Inferior parietal cortex (tissue), 1 donor: ENCODE results near the gene DTWD2.
"Not testable (repeated sequence)": the region's sequence is repeated elsewhere in the genome, so short reads cannot be mapped to it uniquely, and the experiment has no call there.

Experiments used
- DNase-seq: peaks from one replicate; pipeline ENCODE4 v3.0.0-alpha.2; 2016; ENCODE audit errors: extremely low spot score

DTWD2 gene

DNA sequence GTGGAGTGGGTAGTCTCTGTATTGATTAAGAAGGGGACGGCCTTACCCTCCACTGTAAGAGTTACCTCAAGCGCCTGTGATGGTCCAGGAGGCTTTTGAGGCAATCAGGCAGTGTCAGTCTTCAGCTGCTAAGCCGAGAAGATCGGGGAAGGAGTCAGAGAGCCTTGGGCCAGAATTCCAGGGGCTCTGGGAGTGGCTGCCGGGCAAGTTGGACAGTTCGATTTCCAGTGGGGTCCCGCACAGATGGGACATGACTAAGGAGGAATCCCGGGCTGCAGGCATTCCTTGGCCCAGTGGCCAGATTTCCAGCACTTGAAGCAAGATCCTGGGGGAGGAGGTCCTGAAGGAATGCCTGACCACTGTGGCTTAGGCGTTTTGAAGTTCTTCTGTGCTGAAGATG is 38.0 kb downstream of the DTWD2 start:
- DNase-seq, result not testable (repeated sequence)

DNA sequence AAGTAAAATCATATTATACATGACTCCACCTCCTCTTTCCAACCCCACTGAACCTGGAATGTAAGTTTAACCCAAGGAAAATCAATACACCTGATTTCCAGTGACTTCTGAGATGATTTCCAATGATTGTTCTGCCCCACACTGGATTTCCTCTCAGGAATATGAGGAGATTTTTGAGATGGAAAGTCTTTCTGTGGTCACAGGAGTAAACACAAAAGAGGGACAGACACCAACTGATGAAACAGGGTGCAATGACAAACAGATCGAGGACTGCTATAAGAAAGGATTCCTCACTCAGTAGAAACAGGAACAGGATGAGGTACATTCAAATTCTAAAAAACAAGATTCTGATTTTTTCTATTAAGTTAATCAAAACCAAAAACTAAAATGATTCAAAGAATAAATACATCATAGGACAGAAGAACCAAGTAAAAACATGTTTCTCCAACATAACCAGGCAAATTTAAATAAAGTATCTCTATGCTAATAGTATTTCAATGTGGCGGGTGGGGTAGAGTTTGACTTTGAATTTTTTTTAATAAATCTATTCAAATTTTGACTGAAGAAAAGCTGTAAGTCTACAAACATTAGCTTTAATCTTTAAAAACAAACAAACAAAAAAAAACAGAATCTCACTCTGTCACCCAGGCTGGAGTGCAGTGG is 42.1 kb downstream of the DTWD2 start:
- DNase-seq, result no peak

DNA sequence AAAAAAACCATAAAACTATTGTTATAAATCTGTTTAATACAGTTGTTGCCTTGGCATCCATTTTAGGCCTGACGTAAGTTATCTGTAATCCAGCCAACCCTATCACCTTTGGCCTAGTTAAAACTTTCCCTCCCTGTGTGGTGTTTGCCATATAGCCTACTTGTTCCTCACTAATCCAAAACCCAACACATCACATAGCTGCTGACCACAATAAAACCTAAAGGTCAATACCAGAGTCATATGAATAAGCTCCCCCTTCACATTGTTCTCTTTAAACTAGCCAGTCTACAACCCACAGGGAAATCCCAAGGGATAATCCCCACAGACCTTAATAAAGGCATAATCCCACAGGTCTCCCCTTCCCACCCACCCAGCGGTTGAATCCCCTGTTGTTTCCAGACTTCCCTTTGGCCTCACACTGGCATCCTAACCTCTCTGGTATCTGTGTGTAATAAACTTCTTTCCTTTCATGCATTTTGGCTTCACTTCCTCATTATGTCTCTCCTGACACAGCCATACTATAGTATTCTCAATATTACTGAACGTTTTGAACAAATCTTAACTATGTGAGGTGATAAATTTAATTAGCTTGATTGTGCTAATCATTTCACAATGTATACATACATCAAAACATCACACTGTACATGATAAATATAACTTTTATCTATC is 50.8 kb downstream of the DTWD2 start:
- DNase-seq, result no peak

DNA sequence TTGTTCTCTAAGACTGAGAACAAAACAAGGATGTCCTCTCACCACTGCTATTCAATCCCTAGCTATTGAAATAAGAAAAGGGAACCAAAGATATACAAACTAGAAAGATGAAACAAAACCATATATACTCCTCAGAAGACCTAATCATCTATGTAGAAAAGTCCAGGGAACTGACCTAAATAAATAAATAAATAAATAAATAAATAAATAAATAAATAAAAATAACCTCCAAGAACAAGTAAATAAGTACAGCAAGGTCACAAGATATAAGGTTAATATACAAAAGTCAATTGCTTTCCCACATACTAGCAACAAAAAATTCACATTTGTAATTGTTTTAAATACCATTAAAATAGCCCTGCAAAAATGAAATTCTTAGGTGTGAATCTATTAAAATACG is 54.6 kb downstream of the DTWD2 start:
- DNase-seq, result no peak

DNA sequence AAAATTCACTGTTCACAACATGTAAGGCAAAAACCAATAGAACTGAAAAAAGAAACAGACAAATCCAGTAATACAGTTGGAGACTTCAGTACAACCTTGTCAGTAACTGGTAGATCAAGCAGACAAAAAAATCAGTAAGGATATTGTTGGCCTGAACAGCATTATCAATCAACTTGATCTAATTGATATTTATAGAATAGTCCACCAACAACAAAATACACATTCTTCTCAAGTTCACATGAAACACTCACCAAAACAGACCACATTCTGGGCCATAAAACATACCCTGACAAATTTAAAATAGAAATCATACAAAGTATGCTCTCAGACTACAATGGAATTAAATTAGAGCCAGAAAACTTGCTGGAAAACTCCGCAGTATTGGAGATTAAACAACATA is 56.8 kb downstream of the DTWD2 start:
- DNase-seq, result no peak

DNA sequence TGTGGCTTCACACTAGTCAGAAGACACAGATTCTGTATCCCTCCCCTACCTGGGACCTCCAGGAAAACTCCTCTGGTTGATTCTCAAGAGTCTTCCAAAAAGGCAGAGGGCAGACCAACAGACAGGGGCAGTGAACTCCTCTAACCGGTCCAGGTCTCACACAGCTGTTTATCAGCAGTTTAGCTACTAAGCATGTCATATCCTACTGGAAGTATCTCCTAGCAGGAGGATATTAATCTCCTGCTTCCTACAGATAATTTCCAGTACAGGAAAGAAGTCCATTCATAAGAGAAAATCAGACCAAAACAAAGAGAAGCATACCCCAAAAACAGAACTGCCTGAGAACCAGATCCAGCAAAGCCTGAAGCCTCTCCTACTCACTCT is 64.3 kb downstream of the DTWD2 start:
- no peak for DNase-seq

DNA sequence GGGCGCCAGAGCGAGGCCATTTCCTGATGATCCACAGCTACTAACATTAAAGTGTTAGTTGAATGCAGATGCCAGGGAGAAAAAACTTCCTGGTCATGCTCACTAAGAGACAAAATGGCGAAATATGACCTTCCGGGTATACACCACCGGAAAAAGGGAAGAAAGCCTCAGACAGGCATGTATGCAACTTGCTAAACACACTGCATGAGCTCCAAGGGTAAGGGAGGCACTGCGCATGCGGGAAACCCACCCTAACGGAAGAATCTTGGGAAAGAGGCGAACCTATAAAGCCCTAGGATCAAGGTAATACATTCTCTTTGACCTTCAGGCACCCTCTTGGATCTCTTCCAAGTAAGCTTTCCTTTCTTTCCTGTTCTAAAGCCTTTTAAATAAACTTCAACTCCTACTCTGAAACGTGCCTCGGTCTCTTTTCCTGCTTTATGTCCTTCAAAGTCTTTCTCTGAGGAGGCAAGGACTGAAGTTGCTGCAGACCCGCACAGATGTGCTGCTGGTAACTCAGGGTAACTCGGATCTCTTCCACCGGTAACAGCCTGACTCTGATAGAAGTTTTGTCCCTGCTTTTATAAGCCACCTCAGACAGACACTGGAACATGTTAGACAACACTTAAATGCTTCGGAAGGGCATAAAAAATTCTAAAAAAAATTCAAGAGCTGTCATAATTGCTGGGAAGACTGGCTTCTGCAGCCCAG is 64.9 kb downstream of the DTWD2 start:
- no peak for DNase-seq

DNA sequence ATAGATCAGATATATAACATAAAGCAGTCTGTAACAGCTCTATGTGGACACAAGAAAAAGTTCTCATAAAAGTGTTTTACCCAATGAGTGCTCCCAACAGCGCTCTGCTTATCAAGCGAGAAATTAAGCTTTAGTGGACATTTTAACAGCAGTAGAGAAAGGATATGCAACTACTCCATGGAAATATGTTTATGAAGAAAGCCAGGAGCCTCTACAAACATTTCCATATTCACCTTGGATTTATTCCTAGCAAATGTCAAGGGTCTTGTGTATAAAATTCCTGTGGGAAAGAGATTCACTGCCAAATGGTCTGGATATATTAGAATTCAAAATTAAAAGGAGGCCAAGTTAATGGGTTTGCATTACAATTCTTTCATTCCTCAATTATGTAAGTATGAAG is 66.5 kb downstream of the DTWD2 start:
- DNase-seq, result no peak

DNA sequence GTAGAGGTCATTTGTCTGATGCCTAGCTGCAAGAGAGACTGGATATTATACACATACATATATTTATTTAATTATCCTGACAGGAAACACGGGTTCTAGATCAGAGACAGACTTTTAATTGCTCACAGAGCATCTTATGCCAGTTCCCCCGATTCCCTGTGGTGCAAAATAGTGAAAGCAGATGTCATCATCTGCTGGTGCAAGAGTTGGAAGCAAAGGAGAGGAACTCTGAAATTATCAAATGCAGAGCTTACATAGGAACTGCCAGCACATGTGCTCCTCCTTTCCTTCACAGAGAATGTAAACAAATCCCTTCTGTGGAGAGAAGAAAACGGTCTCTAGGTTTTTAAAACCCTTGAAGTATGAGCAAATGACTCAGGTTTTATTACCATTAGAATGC is 69.3 kb downstream of the DTWD2 start:
- DNase-seq, result no peak

DNA sequence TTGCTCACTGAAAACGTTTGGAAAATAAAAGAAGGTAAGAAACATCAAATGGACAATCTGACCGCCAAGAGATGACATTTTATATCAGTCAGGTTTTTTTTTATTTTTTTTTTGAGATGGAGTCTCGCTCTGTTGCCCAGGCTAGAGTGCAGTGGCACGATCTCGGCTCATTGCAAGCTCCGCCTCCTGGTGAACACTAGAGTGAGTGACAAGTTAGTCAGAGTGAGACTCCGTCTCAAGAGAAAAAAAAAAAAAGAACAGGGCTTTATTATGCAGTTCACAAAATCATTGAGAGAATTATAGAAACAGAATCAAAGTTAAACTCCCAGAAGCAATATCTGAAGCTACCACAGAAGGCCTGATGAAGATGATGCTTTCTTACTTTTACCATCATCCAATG is 70.1 kb downstream of the DTWD2 start:
- DNase-seq, result no peak

DNA sequence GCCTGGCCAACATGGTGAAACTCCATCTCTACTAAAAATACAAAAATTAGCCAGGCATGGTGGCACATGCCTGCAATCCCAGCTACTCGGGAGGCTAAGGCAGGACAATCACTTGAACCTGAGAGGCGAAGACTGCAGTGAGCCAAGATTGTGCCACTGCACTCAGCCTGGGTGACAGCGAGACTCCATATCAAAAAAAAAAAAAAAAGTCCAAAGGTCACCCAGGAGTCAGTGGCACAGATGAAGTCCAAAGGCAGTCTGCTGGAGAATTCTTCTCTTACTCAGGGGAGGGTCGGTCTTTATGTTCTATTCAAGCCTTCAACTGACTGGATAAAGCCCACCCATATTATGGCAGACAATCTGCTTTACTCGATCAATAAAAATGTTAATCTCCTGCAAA is 80.8 kb downstream of the DTWD2 start:
- not testable (repeated sequence) for DNase-seq

DNA sequence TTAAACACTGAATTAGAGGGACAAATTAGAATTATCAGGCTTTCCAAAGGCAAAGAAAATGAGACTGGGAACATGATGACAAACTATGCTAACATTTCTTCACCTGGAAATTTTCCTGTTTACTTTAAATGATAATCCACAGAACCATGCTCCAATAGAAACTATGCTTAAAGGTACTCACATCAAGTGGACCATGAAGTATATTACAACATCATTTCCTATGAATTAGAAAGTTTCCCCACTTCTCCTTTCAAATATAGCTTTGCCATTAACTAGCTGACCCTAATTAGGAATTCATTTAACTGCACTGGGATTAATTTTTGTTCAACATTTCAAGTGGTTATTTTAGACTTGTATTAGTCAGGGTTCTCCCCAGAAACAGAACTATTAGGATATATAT is 81.4 kb downstream of the DTWD2 start:
- DNase-seq, result no peak

DNA sequence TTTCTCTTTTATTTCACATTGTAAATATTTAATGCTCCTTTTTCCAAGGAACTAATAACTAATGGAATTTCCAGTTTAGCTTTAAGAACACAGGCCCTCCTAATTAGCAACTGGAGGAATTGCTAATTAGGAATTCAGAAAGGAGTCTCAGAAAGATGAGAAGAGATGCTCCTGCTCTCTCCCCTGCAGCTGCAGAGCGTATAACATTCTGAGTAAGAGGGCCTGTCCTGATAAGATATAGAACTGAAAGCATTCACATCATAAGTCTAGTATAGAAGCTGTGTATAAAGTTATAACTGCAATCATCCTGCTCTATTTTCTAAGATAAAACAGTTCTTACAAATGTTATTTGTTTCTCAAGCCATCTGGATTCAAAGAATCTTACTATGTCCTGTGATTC is 83.2 kb downstream of the DTWD2 start:
- no peak for DNase-seq

DNA sequence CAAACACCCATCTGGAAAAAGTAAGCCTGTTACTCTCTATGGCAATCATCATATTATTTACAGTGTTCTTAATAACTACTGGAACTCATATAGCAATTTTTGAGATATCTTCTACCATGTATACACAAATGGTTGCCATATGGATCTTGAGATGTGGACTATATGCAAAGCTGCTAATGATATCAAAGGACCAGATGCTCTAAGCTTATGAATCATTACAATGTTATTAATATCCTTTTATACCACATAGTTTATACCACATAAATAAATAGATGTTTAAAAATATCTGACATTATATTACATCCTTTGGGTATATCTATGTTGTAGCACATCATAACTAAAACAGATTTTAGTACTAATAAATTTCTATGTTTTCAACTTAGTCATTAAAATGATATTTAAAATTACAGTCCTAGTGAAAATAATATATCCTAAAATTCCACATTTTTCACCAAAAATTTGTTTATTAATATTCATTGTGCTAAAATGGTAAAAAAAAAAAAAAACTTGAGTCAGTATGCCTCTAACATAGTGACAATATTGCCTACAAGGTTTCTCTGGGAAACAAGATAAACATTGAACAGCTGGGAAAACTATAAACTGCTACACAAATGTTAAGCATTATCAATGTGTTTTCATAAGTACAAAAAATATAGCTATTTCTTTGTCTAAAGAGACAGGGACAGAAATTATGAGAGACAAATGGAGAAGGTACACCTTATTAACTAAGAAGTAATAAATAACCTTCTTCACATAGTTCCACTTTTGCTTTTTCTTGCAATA is 85.5 kb downstream of the DTWD2 start:
- DNase-seq, result no peak

DNA sequence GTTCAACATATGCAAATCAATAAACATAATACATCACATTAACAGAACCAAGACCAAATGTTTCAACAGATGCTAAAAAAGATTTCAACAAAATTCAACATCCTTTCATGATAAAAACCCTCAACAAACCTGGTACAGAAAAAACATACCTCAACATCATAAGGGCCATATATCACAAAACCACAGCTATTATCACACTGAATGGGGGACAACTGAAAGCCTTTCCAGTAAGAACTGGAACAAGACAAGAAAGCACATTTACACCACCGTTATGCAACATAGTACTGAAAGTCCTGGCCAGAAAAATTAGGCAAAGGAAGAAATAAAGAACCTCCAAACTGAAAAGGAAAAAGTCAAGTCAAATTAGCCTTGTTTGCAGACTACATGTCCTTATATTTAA is 93.6 kb downstream of the DTWD2 start:
- no peak for DNase-seq

DNA sequence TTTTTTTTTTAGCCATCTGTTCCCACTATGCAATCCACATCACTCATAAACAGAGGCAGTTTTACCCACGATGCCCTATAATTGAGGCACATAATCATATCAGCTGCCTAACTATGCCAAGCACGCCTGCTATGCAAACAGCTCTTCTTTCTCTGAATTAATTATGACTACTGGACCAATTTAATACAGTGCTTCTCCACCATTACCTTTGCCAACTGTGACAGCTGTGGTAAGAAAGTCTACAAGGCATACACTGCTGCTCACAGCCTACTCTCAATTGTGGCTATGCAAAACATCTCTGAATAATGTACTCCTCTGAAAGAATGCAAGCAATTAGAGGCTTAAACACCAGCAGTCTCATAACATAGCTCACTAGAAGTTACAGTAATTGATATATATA is 97.1 kb downstream of the DTWD2 start:
- DNase-seq, result no peak

DNA sequence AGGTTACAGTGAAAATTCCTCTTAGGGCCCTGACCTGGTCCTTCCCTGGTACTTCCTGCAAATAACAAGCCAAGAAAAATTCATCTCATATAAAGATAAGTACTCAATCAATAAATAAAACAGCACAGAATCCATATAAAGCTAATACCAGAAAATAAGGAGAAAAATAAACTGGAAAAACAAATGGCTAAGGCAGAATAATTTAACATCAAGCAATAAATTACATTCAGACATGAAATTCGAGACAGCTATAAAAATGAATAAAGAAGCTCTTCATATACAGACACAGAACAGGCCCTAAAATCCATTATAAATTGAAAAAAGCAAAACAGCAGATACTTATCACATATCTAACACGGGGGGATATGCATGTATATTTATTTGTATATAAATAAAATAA is 99.2 kb downstream of the DTWD2 start:
- DNase-seq, result no peak

DNA sequence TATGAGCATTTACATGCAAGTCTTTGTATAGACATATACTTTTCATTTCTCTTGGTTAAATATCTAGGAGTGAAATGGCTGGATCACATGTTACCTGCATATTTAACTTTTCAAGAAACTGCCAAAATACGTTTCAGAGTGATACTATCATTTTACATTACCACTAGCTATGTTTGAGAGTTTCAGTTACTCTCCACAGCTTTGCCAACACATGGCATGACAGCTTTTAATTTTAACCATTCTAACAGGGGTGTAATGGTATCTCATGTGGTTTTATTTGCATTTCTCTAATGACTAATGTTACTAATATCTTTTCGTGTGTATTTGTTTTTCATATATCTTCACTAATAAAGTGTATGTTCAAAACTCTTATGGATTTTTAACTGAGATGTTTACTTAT is 99.8 kb downstream of the DTWD2 start:
- DNase-seq, result no peak

DNA sequence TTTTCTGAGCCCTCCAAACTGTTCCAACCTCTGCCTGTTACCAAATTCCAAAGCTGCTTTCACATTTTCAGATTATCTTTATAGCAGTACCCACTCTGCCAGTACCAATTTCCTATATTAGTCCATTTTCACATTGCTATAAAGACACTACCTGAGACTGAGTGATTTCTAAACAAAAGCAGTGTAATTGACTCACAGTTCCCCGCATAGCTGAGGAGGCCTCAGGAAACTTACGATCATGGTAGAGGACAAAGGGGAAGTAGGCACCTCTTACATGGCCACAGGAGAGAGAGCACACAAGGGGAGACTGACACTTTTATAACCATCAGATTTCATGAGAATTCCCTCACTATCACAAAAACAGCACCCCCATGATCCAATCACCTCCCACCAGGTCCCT is 105.0 kb downstream of the DTWD2 start:
- no peak for DNase-seq

DNA sequence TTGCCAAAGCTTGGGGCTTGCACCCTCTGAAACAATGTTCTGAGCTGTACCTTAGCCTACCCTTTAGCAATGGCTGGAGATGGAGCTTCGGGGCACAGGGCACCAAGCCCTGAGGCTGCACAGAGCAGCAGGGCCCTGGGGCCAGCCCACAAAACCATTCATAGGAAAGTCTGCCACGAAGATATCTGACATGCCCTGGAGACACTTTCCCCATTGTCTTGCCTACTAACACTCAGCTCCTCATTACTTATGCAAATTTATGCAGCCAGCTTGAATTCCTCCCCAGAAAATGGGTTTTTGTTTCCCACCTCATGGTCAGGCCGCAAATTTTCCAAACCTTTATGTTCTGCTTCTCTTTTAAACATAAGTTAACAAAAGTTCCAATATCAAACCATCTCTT is 105.7 kb downstream of the DTWD2 start:
- DNase-seq, result no peak

DNA sequence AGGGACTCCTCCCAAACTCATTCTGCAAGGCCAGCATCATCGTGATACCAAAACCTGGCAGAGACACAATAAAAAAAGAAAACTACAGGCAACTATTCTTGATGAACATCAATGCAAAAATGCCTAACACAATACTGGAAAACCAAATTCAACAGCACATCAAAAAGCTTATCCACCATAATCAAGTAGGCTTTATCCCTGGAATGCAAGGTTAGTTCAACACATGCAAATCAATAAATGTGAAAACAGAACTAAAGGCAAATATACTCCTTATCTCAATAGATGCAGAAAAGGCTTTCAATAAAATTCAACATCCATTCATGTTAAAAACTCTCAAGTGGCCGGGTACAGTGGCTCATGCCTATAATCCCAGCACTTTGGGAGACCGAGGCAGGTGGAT is 111.5 kb downstream of the DTWD2 start:
- DNase-seq, result not testable (repeated sequence)

DNA sequence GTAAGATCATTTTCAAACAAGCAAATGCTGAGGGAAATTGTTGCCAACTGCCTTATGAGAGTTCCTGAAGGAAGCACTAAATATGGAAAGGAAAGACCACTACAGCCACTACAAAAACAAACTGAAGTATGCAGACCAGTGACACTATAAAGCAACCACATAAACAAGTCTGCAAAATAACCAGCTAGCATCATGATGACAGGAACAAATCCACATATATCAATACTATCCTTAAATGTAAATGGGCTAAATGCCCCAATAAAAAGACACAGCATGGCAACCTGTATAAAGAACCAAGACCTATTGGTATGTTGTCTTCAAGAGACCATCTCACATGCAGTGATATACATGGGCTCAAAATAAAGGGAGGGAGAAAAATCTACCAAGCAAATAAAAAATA is 113.2 kb downstream of the DTWD2 start:
- no peak for DNase-seq

DNA sequence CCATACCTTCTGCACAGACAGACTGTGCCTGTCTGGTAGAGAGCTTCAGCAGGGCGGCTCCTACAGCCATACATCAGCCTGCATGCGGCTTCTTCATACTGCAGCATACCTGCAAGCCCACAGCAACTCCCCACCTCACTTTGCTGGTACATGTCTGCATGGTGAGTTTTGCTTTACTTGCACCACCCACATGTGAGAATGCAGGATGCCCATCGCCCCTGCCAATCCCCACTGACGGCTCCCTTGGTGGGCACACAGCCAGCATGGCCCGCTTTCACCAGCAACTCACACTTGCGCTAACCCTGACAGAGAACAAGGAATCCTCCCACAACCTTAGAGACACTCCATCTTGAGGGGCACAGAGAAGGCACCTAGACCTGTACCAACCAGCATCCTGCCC is 114.9 kb downstream of the DTWD2 start:
- DNase-seq, result no peak
